Heart left ventricle (tissue), 13 donors: Measurements from ENCODE around the gene OR2T35.

ENCODE experiments used
- CTCF ChIP-seq, 12 donors: fragments of 200-600 bp; sonication (generic) in 4 of 12; IDR thresholded peaks; one replicate each; pipeline versions ENCODE4 v1.5.0 to v1.8.0; 2018 to 2022; ENCODE audit warnings: antibody characterized with exemption in 12 of 12, mild to moderate bottlenecking in 5 of 12
- POLR2A ChIP-seq, 2 donors: fragments of 450-650 bp; IDR thresholded peaks; one replicate each; pipeline ENCODE4 v1.6.1; 2017; ENCODE audit warnings: antibody characterized with exemption in 2 of 2, mild to moderate bottlenecking in 2 of 2, moderate library complexity in 2 of 2
- donor health status: ischemic (EF 13 %, LVEDD 7.1; RV severe dilation, severe dysfunction).
- donor health status: DM: no; HTN: yes; CAD: no.
- donor health status: DM: no; HTN: no; CAD: no.
- donor health status: ischemic (EF 25% LVEDD 6.9; RV normal size, moderate dysfunction).
- donor health status: ischemic (EF 25% LVEDD 5.7; RV mildly dilated, moderate dysfunction).
- donor health status: ischemic (EF 35%, LVEDD 5.7; RV mildly dilated, moderate dysfunction).
- donor health status: nonischemic (EF 11% LVEDD 7.7; RV severe dilation, severe dysfunction).
- donor health status: DM: yes; HTN: yes; CAD: no.
- donor health status: PGD.
- donor health status: ischemic (EF 29% LVEDD 5.4; RV normal size, mild dysfunction).
- donor health status: nonischemic (EF 23%, LVEDD 6.1; RV moderate dilation, normal function).

- TF ChIP-seq POLR2A (IDR thresholded peaks at IDR 0.05) = no peak
- no peak for TF ChIP-seq CTCF (IDR thresholded peaks at IDR 0.05)
These were observed 27.0 kb downstream of the OR2T35 start for GRCh38 chr1:248618119-248618518.
